ENCODE measurements around the gene FAM131A.

DNA sequence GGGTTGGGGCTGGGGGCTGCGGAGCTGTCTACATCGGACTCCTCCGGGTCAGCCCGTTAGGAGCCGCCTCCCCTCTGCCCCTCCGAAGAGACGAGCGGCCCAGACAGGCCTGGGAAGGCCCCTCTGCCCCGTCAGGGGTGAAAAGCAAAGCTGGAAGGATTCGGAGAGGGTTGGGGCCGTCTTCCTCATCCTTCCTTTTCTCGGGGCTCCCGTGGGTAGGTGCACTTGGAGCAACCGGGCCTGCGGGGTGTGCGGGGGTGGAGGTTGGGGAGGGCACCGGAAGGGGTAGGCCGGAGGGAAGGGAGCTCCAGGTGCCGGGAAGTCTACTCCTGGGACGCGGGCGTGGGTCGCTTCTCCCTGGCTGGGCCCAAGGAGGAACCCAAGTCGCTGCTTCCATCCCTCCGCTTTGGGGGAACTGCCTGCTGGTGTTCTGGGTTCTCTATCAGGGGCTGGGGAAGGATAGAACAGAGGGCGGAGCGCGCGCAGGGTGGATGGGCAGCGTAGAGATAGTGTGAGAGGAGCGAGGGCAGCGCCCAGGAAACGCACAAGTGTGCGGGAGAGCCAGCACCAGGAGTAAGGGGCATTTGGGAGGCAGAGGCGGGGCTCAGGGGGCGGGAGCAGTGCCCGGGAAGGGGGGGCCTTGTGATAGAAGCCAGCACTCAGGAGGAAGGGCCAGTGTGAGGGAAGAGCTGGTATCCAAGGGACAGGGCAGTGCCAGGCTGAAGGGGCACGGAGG is 24.7 kb downstream of the FAM131A start:
- no peak for TF ChIP-seq CTCF (optimal IDR thresholded peaks at IDR 0.05 in 1 of 3, IDR thresholded peaks at IDR 0.05 in 1 of 3, conservative IDR thresholded peaks at IDR 0.05 in 1 of 3; ENCODE audit: extremely low read depth in 1 of 3, insufficient read depth in 2 of 3, low read length in 3 of 3)
- TF ChIP-seq EZH2 (IDR thresholded peaks at IDR 0.05; ENCODE audit: low read length): no peak
